Karpas-422 (cell line): ENCODE results near the gene PRPF18. TPM values are rescaled to one million over a fixed set of nuclear protein-coding genes. Genes with fewer than 3 reads are reported as not detected.

ENCODE experiments used
- DNase-seq: peaks from one replicate; pipeline ENCODE4 v3.0.0-alpha.2; 2015
- H2AFZ ChIP-seq: fragments of 200-600 bp; sonication (generic); 2 replicates; pipeline ENCODE4 v1.6.1; 2014; ENCODE audit warnings: antibody characterized with exemption, low read length, mixed read lengths
- H3K27ac ChIP-seq: fragments of 200-600 bp; sonication (generic); 2 replicates; pipeline ENCODE4 v1.5.1; 2014; ENCODE audit warnings: mild to moderate bottlenecking, low read length, moderate library complexity
- H3K27me3 ChIP-seq: fragments of 200-600 bp; sonication (generic); 2 replicates; pipeline ENCODE4 v1.6.1; 2014; ENCODE audit warnings: low read length, mixed read lengths
- H3K36me3 ChIP-seq: fragments of 200-600 bp; sonication (generic); 2 replicates; pipeline ENCODE4 v1.6.1; 2014; ENCODE audit warnings: low read length, mixed read lengths; ENCODE audit not compliant: insufficient read depth
- H3K4me1 ChIP-seq: fragments of 200-600 bp; sonication (generic); 2 replicates; pipeline ENCODE4 v1.6.1; 2014; ENCODE audit warnings: mild to moderate bottlenecking, low read length, mixed read lengths
- H3K4me2 ChIP-seq: fragments of 200-600 bp; sonication (generic); 2 replicates; pipeline ENCODE4 v1.6.1; 2014; ENCODE audit warnings: low read length, low read depth, mild to moderate bottlenecking; ENCODE audit not compliant: poor library complexity, severe bottlenecking
- H3K4me3 ChIP-seq: fragments of 200-600 bp; sonication (generic); 2 replicates; pipeline ENCODE4 v1.5.1; 2014; ENCODE audit warnings: mild to moderate bottlenecking, antibody characterized with exemption, low read length, mixed read lengths
- H3K79me2 ChIP-seq: fragments of 200-600 bp; sonication (generic); 2 replicates; pipeline ENCODE4 v1.6.1; 2014; ENCODE audit warnings: mild to moderate bottlenecking, low read length, mixed read lengths
- H3K9ac ChIP-seq: fragments of 200-600 bp; sonication (generic); 2 replicates; pipeline ENCODE4 v1.6.0; 2014; ENCODE audit warnings: low read length
- H3K9me2 ChIP-seq: fragments of 200-600 bp; sonication (generic), shearing (Covaris generic); replicated peaks from 2 replicates; pipeline ENCODE4 v1.6.0; 2014; ENCODE audit warnings: mild to moderate bottlenecking, low read length, moderate library complexity; ENCODE audit not compliant: insufficient read depth
- H3K9me3 ChIP-seq: fragments of 300-700, 200-600 bp; sonication (generic); 2 replicates; pipeline ENCODE4 v1.6.1; 2014; ENCODE audit warnings: low read length, mixed read lengths
- H4K20me1 ChIP-seq: fragments of 200-600 bp; sonication (generic); 2 replicates; pipeline ENCODE4 v1.6.1; 2014; ENCODE audit warnings: mild to moderate bottlenecking, antibody characterized with exemption, low read length, low read depth; ENCODE audit not compliant: insufficient read depth
- total RNA-seq: library from RNA; depleted of rRNA; stranded (reverse); fragments of >200 nt; shearing (Covaris generic); gene quantifications from 2 replicates; pipeline ENCODE4 v1.2.3, GENCODE V29; 2014; ENCODE audit warnings: low replicate concordance

PRPF18 gene
- total RNA-seq, 1 experiment from 2014 or later, result 23.2 TPM

- Histone ChIP-seq H3K27ac (no peak overlapping the region), H3K9me3 (no peaks in the 10 kb centered on the region), H3K4me1 (no peaks in the 10 kb centered on the region), H3K9me2 (no peaks in the 10 kb centered on the region), H3K9ac (no peak overlapping the region), H3K36me3 (no peaks in the 10 kb centered on the region), H4K20me1 (no peaks in the 10 kb centered on the region), H2AFZ (no peak overlapping the region), H3K79me2 (no peaks in the 10 kb centered on the region), H3K4me3 (no peak overlapping the region), H3K27me3 (no peaks in the 10 kb centered on the region), H3K4me2 (no peak overlapping the region)
- DNase-seq, result no peak
Measured at GRCh38 chr10:13649844-13650520, 63.2 kb downstream of the PRPF18 start.

DNA sequence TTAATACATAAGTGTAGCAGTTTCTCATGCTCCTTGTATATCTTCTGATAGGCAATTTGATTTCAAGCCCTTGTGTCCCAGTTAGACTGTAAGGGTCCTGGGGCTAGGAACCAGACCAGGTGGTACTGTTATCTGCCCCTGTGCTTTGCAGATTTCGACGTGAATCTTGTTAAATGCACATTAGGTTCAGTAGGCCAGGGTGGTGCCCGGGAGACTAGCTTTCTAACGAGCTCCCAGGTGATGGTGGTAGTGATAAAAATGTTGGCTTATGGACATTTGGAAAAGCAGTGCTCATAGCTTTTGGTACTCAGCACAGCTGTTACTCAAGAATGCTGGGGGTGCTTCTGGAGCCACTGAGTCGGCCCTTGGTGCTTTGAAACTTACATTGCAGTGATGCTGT, 64.2 kb downstream of the PRPF18 start:
- Histone ChIP-seq H3K27me3 (no peaks in the 10 kb centered on the region), H3K79me2 (no peaks in the 10 kb centered on the region), H3K36me3 (no peaks in the 10 kb centered on the region), H3K9me3 (no peaks in the 10 kb centered on the region), H2AFZ (no peak overlapping the region), H3K4me2 (no peak overlapping the region), H4K20me1 (no peaks in the 10 kb centered on the region), H3K4me3 (no peak overlapping the region), H3K27ac (no peak overlapping the region), H3K4me1 (no peaks in the 10 kb centered on the region), H3K9me2 (no peaks in the 10 kb centered on the region), H3K9ac (no peak overlapping the region)
- DNase-seq, result no peak

DNA sequence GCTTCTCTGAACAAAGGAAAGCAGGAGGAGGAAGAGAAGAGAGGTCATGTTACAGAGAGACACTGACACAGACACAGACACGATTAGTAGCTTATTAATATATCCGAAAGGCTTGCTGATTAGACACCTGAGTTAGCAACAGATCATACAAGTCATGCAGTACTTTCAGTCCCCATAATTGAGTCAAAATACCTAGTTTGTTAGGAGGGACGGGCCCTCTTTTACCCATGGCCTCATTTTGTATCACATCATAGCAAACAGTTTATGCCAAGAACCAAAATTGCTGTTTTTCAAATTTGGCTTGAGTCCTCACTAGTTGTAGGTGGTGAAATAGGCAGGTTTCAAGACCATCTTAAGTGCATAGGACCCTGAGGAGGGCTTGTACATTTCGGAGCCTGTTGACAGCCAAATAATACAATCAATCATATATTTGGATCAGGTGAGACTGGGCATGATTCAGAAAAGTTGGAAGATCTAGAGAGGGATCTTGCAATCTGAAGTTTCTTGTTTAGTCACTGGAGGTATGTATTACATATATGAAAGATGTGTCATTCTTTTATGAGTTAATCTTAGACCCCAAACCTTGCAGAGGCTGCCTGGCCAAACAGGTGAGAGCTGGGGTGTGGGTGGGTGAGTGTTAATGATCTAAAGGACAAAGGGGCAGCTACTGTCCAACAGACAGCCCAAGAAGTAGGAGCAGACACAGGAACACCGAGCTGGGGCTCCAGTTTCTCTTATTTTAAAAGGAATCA, 65.4 kb downstream of the PRPF18 start:
- Histone ChIP-seq H3K9ac (no peak overlapping the region), H3K9me2 (no peaks in the 10 kb centered on the region), H2AFZ (no peak overlapping the region), H3K4me2 (no peak overlapping the region), H3K36me3 (no peaks in the 10 kb centered on the region), H3K9me3 (no peaks in the 10 kb centered on the region), H3K79me2 (no peaks in the 10 kb centered on the region), H3K27me3 (no peaks in the 10 kb centered on the region), H4K20me1 (no peaks in the 10 kb centered on the region), H3K4me1 (no peaks in the 10 kb centered on the region), H3K27ac (no peak overlapping the region), H3K4me3 (no peak overlapping the region)
- DNase-seq, result no peak

- Histone ChIP-seq H3K4me3 (no peak overlapping the region), H3K27ac (no peak overlapping the region), H3K9me2 (no peaks in the 10 kb centered on the region), H3K79me2 (no peaks in the 10 kb centered on the region), H3K9ac (no peak overlapping the region), H2AFZ (no peak overlapping the region), H3K4me1 (no peaks in the 10 kb centered on the region), H3K27me3 (no peaks in the 10 kb centered on the region), H4K20me1 (no peaks in the 10 kb centered on the region), H3K9me3 (no peaks in the 10 kb centered on the region), H3K4me2 (no peak overlapping the region), H3K36me3 (no peaks in the 10 kb centered on the region)
- no peak for DNase-seq
Measured at GRCh38 chr10:13652860-13653259, 66.1 kb downstream of the PRPF18 start.

- Histone ChIP-seq H3K27me3 (no peaks in the 10 kb centered on the region), H3K36me3 (no peaks in the 10 kb centered on the region), H3K4me1 (no peaks in the 10 kb centered on the region), H3K27ac (no peak overlapping the region), H3K4me3 (no peak overlapping the region), H2AFZ (no peak overlapping the region), H3K9me3 (no peaks in the 10 kb centered on the region), H3K4me2 (no peak overlapping the region), H3K9ac (no peak overlapping the region), H4K20me1 (no peaks in the 10 kb centered on the region), H3K9me2 (no peaks in the 10 kb centered on the region), H3K79me2 (no peaks in the 10 kb centered on the region)
- no peak for DNase-seq
Measured at GRCh38 chr10:13654118-13654830, 67.5 kb downstream of the PRPF18 start.

DNA sequence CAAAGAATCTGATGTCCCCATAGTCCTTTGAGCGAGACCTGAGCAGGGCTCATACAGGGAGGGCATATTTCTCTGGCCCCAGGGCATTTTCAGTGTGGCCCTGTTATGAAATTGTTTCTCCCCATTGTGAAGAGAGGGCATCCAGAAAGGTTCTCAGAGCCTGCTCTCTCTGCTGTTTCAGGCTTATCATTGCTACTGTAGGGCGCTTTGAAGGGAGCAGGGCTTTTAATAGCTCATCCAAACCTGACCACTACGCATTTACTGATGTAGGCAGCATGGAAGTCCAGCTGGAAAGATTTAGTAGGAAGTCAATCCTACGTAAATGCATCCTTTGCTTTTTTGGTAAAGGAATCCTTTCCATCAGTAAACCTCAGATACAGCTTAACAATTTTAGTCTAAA, 68.1 kb downstream of the PRPF18 start:
- H3K9me2 ChIP-seq, result no peaks in the 10 kb centered on the region
- H4K20me1 ChIP-seq, result no peaks in the 10 kb centered on the region
- no peaks in the 10 kb centered on the region for H3K36me3 ChIP-seq
- no peak overlapping the region for H3K27ac ChIP-seq
- no peaks in the 10 kb centered on the region for H3K9me3 ChIP-seq
- DNase-seq, result no peak
- no peak overlapping the region for H2AFZ ChIP-seq
- no peak overlapping the region for H3K4me3 ChIP-seq
- no peaks in the 10 kb centered on the region for H3K79me2 ChIP-seq
- no peak overlapping the region for H3K9ac ChIP-seq
- H3K4me1 ChIP-seq, result no peaks in the 10 kb centered on the region
- H3K27me3 ChIP-seq, result no peaks in the 10 kb centered on the region
- H3K4me2 ChIP-seq, result no peak overlapping the region

GRCh38 chr10:13656337-13657100, 69.8 kb downstream of the PRPF18 start:
- no peaks in the 10 kb centered on the region for H3K9me2 ChIP-seq
- no peaks in the 10 kb centered on the region for H3K36me3 ChIP-seq
- H3K4me3 ChIP-seq, result no peak overlapping the region
- no peak for DNase-seq
- H3K4me2 ChIP-seq, result no peak overlapping the region
- no peaks in the 10 kb centered on the region for H3K9me3 ChIP-seq
- no peak overlapping the region for H3K27ac ChIP-seq
- no peaks in the 10 kb centered on the region for H3K27me3 ChIP-seq
- H3K9ac ChIP-seq, result no peak overlapping the region
- H4K20me1 ChIP-seq, result 0 out of 2 replicates have a peak, but pooled peaks cover 1% of the 10 kb centered on the region
- no peaks in the 10 kb centered on the region for H3K79me2 ChIP-seq
- H2AFZ ChIP-seq, result no peak overlapping the region
- H3K4me1 ChIP-seq, result no peaks in the 10 kb centered on the region
